Ascending aorta (tissue), 2 donors: Measurements from ENCODE around the gene TOR1AIP2. TPM values are rescaled to one million over a fixed set of nuclear protein-coding genes. Genes with fewer than 3 reads are reported as not detected.
"Not testable (repeated sequence)": the region's sequence is repeated elsewhere in the genome, so short reads cannot be mapped to it uniquely, and the experiment has no call there.

Experiments
- DNase-seq, 2 donors: peaks; one replicate each; pipeline ENCODE4 v3.0.0-alpha.2; 2019; ENCODE audit warnings: low spot score in 2 of 2
- H3K27ac ChIP-seq, 2 donors: fragments of 200-600 bp; sonication (generic); one replicate each; pipeline ENCODE4 v1.5.1; 2016 to 2017; ENCODE audit warnings: mild to moderate bottlenecking in 1 of 2
- H3K27me3 ChIP-seq: fragments of 200-600 bp; sonication (generic); one replicate; pipeline ENCODE4 v1.5.1; 2017
- H3K36me3 ChIP-seq, 2 donors: fragments of 200-600 bp; sonication (generic); one replicate each; pipeline ENCODE4 v1.5.1; 2016
- H3K4me1 ChIP-seq, 2 donors: fragments of 200-600 bp; sonication (generic); one replicate each; pipeline ENCODE4 v1.5.1; 2016 to 2017; ENCODE audit warnings: mild to moderate bottlenecking in 1 of 2
- H3K4me3 ChIP-seq, 2 donors: fragments of 200-600 bp; sonication (generic); one replicate each; pipeline ENCODE4 v1.5.1; 2016 to 2017; ENCODE audit warnings: mild to moderate bottlenecking in 1 of 2
- H3K9me3 ChIP-seq, 2 donors: fragments of 200-600 bp; sonication (generic); one replicate each; pipeline ENCODE4 v1.5.1; 2016
- intact Hi-C: fragments of 100-400 bp; cut with DNase I; formaldehyde crosslinking; loops from one replicate; pipeline ENCODE4 v1.15.1; 2023
- total RNA-seq: library from RNA; depleted of rRNA; stranded (reverse); fragments of >200 nt; gene quantifications from one replicate; pipeline ENCODE4 v1.1.0, GENCODE V29; 2016
- TF ChIP-seq, protein P1 (sequence below), 3 experiments: fragments of 200-600 bp in 2 of 3; fragments of 450-650 bp in 1 of 3; sonication (generic) in 2 of 3; IDR thresholded peaks; one replicate each; pipeline ENCODE4 v1.5.1; 2016 to 2019; ENCODE audit warnings: antibody characterized with exemption in 3 of 3, mild to moderate bottlenecking in 1 of 3, moderate library complexity in 1 of 3

The TOR1AIP2 gene
- total RNA-seq, 1 donor from 2014 or later = 12.2 TPM

DNA sequence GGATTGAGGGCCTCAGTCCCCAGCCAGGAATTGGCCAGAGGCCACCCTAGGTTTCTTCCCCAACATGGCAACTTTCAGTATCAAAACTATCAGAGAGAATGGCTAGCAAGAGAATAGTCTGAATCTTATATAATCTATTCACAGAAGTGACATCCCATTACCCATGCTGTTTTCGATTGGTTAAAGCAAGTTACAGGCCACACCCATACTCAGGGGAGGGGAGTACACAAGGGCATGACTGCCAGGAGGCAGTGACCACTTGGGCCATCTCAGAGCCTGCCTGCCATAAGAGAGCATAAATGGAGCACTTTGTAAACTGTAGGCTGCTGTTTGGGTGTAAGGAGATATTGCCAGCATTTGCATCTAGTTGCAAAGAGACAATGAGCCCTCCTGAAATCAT, 69.1 kb downstream of the TOR1AIP2 start:
- no peaks in the 10 kb centered on the region for H3K9me3 ChIP-seq
- no peak for DNase-seq
- H3K4me3 ChIP-seq = no peak overlapping the region
- TF ChIP-seq, protein P1, sequence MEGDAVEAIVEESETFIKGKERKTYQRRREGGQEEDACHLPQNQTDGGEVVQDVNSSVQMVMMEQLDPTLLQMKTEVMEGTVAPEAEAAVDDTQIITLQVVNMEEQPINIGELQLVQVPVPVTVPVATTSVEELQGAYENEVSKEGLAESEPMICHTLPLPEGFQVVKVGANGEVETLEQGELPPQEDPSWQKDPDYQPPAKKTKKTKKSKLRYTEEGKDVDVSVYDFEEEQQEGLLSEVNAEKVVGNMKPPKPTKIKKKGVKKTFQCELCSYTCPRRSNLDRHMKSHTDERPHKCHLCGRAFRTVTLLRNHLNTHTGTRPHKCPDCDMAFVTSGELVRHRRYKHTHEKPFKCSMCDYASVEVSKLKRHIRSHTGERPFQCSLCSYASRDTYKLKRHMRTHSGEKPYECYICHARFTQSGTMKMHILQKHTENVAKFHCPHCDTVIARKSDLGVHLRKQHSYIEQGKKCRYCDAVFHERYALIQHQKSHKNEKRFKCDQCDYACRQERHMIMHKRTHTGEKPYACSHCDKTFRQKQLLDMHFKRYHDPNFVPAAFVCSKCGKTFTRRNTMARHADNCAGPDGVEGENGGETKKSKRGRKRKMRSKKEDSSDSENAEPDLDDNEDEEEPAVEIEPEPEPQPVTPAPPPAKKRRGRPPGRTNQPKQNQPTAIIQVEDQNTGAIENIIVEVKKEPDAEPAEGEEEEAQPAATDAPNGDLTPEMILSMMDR (IDR thresholded peaks at IDR 0.05) = no peak
- no peaks in the 10 kb centered on the region for H3K4me1 ChIP-seq
- no peaks in the 10 kb centered on the region for H3K27me3 ChIP-seq
- intact Hi-C loops = no loop called here
- H3K27ac ChIP-seq = no peak overlapping the region
- H3K36me3 ChIP-seq = no peaks in the 10 kb centered on the region

DNA sequence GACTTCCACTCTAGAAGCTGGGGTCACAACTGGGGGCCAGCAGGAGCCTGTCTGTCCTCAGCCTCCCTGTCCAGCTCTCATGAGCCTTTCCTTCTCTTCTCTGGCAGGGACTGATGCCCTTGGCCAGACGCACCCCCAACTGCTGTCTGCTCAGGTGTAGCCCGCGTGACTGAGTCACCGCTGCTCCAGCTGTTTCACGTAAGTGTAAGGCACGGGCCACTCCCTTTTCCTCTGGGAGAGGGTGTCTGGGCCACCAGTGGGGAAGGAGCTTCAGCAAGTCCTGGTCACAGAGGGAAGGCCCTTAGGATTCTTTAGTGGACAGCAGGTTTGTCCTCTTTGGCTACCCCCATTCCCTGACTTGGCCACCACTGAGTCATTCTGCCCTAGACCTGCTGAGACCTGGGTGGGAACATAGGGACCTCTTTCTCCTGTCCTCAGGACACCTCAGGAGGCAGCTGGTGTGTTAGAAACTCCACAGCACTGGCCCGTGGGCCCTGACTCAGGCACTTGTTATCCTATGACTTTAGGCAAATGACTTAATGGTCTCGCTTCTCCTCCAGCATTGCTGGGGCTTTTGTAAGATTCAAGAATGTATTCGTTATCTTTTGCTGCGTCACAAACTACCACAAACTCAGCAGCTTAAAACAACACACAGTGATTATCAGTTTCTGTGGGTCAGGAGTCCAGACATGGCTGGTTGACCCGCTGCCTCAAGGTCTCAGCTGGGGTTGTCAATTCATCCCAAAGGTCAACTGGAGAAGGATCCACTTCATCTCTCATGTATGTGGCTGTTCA, 69.7 kb downstream of the TOR1AIP2 start:
- Histone ChIP-seq H3K36me3 (no peaks in the 10 kb centered on the region), H3K27me3 (no peaks in the 10 kb centered on the region), H3K4me1 (no peaks in the 10 kb centered on the region), H3K9me3 (no peaks in the 10 kb centered on the region), H3K4me3 (no peak overlapping the region), H3K27ac (no peak overlapping the region)
- intact Hi-C loops = no loop called here
- no peak for DNase-seq
- TF ChIP-seq, protein P1 (IDR thresholded peaks at IDR 0.05) = no peak

DNA sequence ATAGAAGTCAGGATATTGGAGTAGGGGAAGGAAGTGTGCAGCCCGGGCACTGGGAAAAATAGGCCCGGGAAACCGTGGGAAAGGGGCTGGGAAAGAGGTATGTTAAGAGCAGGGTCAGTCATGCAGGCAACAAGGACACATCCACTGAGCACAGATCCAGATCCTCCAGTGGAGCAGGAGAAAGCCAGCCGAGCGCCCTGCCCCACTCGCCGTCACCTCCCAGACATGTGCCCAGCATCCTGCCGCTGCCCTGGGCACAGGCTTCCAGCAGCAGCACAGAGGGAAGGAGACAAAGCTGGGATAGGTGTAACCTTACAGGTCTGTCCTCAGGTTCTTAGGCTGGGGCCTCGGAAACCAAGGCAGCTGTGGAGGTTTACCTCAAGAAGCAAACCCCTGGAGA, 70.3 kb downstream of the TOR1AIP2 start:
- TF ChIP-seq, protein P1 (IDR thresholded peaks at IDR 0.05) = no peak
- Histone ChIP-seq H3K27me3 (no peaks in the 10 kb centered on the region), H3K36me3 (no peaks in the 10 kb centered on the region), H3K4me1 (no peaks in the 10 kb centered on the region), H3K27ac (no peak overlapping the region), H3K4me3 (no peak overlapping the region), H3K9me3 (no peaks in the 10 kb centered on the region)
- intact Hi-C loops = no loop called here
- no peak for DNase-seq

GRCh38 chr1:179806333-179806732, 71.3 kb downstream of the TOR1AIP2 start:
- no peaks in the 10 kb centered on the region for H3K36me3 ChIP-seq
- no peak overlapping the region for H3K4me3 ChIP-seq
- no peak overlapping the region for H3K27ac ChIP-seq
- H3K9me3 ChIP-seq = no peaks in the 10 kb centered on the region
- intact Hi-C loops = no loop called here
- TF ChIP-seq, protein P1 (IDR thresholded peaks at IDR 0.05) = no peak
- H3K27me3 ChIP-seq = no peaks in the 10 kb centered on the region
- no peaks in the 10 kb centered on the region for H3K4me1 ChIP-seq
- no peak for DNase-seq

DNA sequence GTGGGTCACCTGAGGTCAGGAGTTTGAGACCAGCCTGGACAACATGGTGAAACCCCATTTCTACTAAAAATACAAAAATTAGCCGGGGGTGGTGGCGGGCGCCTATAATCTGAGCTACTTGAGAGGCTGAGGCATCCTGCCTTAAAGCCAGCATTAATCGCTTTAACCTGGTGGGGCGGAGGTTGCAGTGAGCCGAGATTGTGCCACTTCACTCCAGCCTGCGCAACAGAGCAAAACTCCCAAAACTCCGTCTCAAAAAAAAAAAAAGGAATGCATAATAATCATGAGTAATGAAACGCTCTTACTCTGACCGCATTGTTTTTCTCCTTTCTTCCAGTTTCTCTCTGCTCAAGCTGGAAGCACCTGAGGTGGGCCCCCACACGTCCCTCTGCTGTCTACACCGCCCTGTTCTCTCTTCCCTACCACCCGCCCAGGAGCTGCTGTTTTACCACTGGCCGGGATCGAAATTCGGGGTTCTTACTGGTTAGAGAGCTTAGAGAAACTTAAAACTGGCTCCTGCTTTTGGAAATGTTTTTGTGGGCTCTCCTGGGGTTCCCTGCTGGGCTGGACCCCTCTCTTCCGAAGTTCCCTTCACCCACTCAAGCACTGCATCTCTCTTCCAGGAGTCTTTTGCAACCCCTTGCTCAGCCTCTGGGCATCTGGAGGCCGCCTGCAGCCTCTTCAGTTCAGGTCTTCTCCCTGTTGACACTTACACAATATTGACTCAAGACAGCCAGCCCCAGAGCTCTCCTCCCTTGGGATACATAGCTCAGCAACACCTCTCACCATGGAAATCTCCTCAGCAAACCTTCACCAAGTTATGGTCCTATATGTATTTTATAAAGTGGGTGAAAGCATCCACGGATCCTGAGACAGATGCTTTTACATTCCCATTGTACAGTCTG, 72.1 kb downstream of the TOR1AIP2 start:
- H3K4me1 ChIP-seq = no peaks in the 10 kb centered on the region
- H3K27me3 ChIP-seq = no peaks in the 10 kb centered on the region
- no peak overlapping the region for H3K4me3 ChIP-seq
- DNase-seq = no peak
- no peaks in the 10 kb centered on the region for H3K9me3 ChIP-seq
- TF ChIP-seq, protein P1 (IDR thresholded peaks at IDR 0.05) = no peak
- intact Hi-C loops = no loop called here
- H3K27ac ChIP-seq = no peak overlapping the region
- H3K36me3 ChIP-seq = no peaks in the 10 kb centered on the region

- H3K36me3 ChIP-seq = not testable (repeated sequence)
Measured at GRCh38 chr1:179804417-179804816, 73.2 kb downstream of the TOR1AIP2 start.

More at GRCh38 chr1:179804417-179804816, 73.2 kb downstream of the TOR1AIP2 start:
- intact Hi-C loops, H3K27ac ChIP-seq, H3K9me3 ChIP-seq, DNase-seq, H3K4me1 ChIP-seq, H3K27me3 ChIP-seq, H3K4me3 ChIP-seq: not testable (repeated sequence)
